AG04449 (cell line): ENCODE measurements around the gene ZFAND3.

ENCODE experiments used
- CTCF ChIA-PET: fragments of 350-600 bp; formaldehyde crosslinking; extraction: SDS; loops from one replicate; lab custom pipeline; 2021; ENCODE audit warnings: antibody characterized with exemption; lab: Yijun Ruan, JAX
- POLR2A ChIA-PET: fragments of 400-600, 350-600 bp; formaldehyde crosslinking; extraction: SDS; loops from one replicate; lab custom pipeline; 2020; ENCODE audit warnings: antibody characterized with exemption, inconsistent platforms; lab: Yijun Ruan, JAX
- DNase-seq: peaks from one replicate; pipeline ENCODE4 v3.0.0-alpha.2; 2010; ENCODE audit warnings: low read depth, low spot score
- H3K4me3 ChIP-seq: 2 replicates; pipeline ENCODE4 v1.5.1; 2011; ENCODE audit warnings: low read depth, mild to moderate bottlenecking, control low read depth, low read length
- CTCF ChIP-seq: IDR thresholded peaks from one replicate; pipeline ENCODE4 v1.5.1; 2011; ENCODE audit warnings: mild to moderate bottlenecking, moderate library complexity, low read length, control low read depth, inconsistent platforms; ENCODE audit not compliant: insufficient read depth; ENCODE audit errors: missing control alignments

The ZFAND3 gene

GRCh38 chr6:37847704-37848103, 28.2 kb downstream of the ZFAND3 start:
- ChIA-PET POLR2A (no interaction called here), CTCF (interaction anchor here (7.1 kb wide), 1 partner anchor 12 kb away, joined by 41 read pairs; no protein-coding TSS in a partner anchor)
- no peak overlapping the region for H3K4me3 ChIP-seq
- TF ChIP-seq CTCF, result no peak
- DNase-seq, result no peak

DNA sequence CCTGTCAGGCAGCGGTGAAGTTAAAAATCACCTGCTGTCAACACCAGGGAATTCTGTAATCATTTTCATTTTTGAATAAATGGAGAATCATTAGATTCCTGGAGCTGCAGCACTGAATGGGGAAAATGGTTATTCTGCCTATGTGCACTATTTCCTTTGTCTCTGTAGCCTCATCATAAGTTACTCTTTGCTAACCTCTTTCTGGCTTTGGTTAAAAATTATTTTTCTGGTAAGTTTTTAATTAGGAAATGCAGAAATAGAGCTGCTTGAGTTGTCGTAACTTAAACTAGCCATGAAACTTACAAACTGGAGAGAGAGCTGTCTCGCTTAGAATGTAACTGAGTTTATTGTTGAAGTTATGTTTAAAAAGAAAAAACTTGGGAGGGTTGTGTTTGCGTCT, 28.8 kb downstream of the ZFAND3 start:
- POLR2A ChIA-PET, result no interaction called here
- DNase-seq, result no peak
- CTCF ChIA-PET, result interaction anchor here (0.9 to 7.1 kb wide), 5 partner anchors 10 to 143 kb away, joined by 3 to 41 read pairs (median 4); no protein-coding TSS in a partner anchor
- no peak for TF ChIP-seq CTCF
- no peak overlapping the region for H3K4me3 ChIP-seq

DNA sequence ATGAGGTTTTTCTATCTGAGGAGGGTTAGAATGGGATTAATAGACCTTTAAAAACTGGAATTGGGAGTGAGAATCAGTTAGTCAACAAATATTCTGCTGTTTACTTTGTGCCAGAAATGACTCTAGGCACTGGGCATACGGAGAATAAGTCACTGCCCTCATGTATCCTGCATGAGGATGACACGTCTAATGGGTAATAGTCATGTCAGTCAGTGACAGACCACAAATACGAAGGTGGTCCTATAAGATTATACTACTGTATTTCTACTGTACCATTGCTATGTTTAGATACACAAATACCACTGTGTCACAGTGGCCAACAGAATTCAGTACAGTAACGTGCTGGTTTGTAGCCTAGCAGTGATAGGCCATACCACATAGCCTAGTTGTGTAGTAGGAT, 30.7 kb downstream of the ZFAND3 start:
- no peak overlapping the region for H3K4me3 ChIP-seq
- TF ChIP-seq CTCF, result no peak
- POLR2A ChIA-PET, result no interaction called here
- DNase-seq, result no peak
- CTCF ChIA-PET, result interaction anchor here (7.1 kb wide), 1 partner anchor 9 kb away, joined by 41 read pairs; no protein-coding TSS in a partner anchor

DNA sequence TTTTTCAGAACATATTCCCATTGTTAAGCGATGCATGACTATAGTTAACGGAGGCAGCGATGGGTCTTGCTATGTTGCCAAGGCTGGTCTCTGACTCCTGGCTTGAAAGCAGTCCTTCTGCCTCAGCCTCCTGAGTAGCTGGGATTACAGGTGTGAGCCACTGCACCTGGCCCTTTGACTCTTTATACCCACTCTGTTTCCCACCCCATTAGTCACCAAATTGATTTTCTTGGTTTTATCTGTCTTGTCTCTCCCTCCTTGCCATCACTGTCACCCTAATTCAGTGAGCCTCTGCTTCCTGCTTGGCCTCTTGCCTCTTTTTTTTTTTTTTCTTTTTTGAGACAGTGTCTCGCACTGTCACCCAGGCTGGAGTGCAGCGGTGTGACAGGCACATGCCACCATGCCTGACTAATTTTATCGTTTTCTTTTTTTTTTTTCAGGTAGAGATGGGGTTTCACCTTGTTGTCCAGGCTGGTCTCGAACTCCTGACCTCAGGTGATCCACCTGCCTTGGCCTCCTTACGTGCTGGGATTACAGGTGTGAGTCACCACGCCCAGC, 31.3 kb downstream of the ZFAND3 start:
- no peak for DNase-seq
- ChIA-PET POLR2A (no interaction called here), CTCF (interaction anchor here (7.1 kb wide), 1 partner anchor 9 kb away, joined by 41 read pairs; no protein-coding TSS in a partner anchor)
- no peak overlapping the region for H3K4me3 ChIP-seq
- TF ChIP-seq CTCF, result no peak

DNA sequence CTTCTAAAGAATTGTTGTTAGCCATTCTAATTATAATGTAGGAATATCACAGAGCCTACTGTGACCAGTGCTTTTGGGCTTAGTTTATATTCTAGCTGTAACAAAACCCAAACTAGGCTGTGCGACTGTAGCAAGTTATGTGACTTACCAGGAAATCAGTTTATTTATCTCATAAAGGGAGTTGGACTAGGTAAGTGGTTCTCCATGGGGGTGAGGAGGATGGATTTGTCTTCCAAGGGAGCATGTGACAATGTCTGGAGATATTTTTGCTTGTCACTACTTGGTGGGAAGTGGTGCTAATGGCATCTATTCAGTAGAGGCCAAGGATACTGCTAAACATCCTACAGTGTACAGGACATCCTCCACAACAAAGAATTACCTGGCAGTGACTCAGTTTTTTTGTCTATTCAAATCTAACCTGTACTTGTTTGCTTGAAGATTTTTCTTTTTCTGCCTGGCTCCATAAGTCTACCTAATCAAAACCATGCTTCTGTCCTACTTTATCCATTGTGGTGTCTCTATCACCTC, 32.5 kb downstream of the ZFAND3 start:
- no peak overlapping the region for H3K4me3 ChIP-seq
- TF ChIP-seq CTCF, result no peak
- POLR2A ChIA-PET, result no interaction called here
- CTCF ChIA-PET, result interaction anchor here (1.0 kb wide), 1 partner anchor 12 kb away, joined by 4 read pairs; no protein-coding TSS in a partner anchor
- DNase-seq, result no peak

DNA sequence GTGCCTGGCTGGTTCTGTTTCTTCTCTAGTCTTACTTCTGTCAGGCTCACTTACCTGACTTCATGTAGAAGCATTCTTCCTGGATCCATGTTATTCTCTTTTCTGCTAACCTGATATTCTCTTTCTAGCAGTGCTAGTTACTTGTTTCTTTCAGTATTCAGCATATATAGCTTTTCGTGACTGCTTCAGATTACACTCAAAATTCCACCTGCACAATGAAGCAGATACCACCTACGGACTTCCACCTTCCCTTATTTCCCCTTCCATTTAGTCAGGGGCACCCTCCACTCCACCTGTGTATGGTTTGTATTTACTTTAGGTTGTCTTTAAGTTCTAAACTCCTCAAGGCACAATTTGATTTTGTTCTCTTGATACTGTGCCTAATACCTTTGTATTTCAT, 36.8 kb downstream of the ZFAND3 start:
- no peak for TF ChIP-seq CTCF
- ChIA-PET CTCF (interaction anchor here (0.9 to 5.7 kb wide), 2 partner anchors 11 to 151 kb away, joined by 4 to 23 read pairs; no protein-coding TSS in a partner anchor), POLR2A (no interaction called here)
- no peak for DNase-seq
- H3K4me3 ChIP-seq, result no peak overlapping the region
